H9 (cell line): ENCODE data around the gene NRXN2. TPM values are rescaled to one million over a fixed set of nuclear protein-coding genes. Genes with fewer than 3 reads are reported as not detected.

Source experiments
- DNase-seq: peaks from one replicate; pipeline ENCODE4 v3.0.0-alpha.2; 2017
- H2AFZ ChIP-seq: one replicate; pipeline ENCODE4 v1.6.1; 2013; ENCODE audit warnings: mild to moderate bottlenecking, low read length, control low read depth, moderate library complexity
- H2AK5ac ChIP-seq: 2 replicates; pipeline ENCODE4 v1.6.1; 2013; ENCODE audit warnings: low read length, control low read depth, mixed read lengths; ENCODE audit not compliant: insufficient read length
- H2BK120ac ChIP-seq: one replicate; pipeline ENCODE4 v1.6.1; 2013; ENCODE audit warnings: low read depth, mild to moderate bottlenecking, low read length, control low read depth, inconsistent platforms; ENCODE audit not compliant: poor library complexity, severe bottlenecking
- H2BK12ac ChIP-seq: 2 replicates; pipeline ENCODE4 v1.6.1; 2013; ENCODE audit warnings: low read length, control low read depth, mixed read lengths, low read depth; ENCODE audit not compliant: insufficient read length
- H2BK15ac ChIP-seq: 2 replicates; pipeline ENCODE4 v1.6.1; 2013; ENCODE audit warnings: low read depth, low read length, control low read depth
- H2BK20ac ChIP-seq: one replicate; pipeline ENCODE4 v1.6.1; 2013; ENCODE audit warnings: low read depth, mild to moderate bottlenecking, low read length, control low read depth, inconsistent platforms; ENCODE audit not compliant: poor library complexity, severe bottlenecking
- H2BK5ac ChIP-seq: 2 replicates; pipeline ENCODE4 v1.6.1; 2013; ENCODE audit warnings: low read length, control low read depth, mixed read lengths; ENCODE audit not compliant: insufficient read length
- H3K14ac ChIP-seq: 2 replicates; pipeline ENCODE4 v1.6.1; 2013; ENCODE audit warnings: low read length, control low read depth; ENCODE audit not compliant: insufficient read depth
- H3K18ac ChIP-seq: 2 replicates; pipeline ENCODE4 v1.6.1; 2013; ENCODE audit warnings: low read depth, mild to moderate bottlenecking, mixed read lengths, low read length, control low read depth; ENCODE audit not compliant: insufficient read length
- H3K23ac ChIP-seq: 2 replicates; pipeline ENCODE4 v1.6.1; 2013; ENCODE audit warnings: low read length, control low read depth, mixed read lengths, low read depth; ENCODE audit not compliant: insufficient read length
- H3K23me2 ChIP-seq: 2 replicates; pipeline ENCODE4 v1.6.1; 2013; ENCODE audit warnings: low read depth, mild to moderate bottlenecking, mixed read lengths, low read length, control low read depth; ENCODE audit not compliant: insufficient read length, poor library complexity, severe bottlenecking
- H3K27ac ChIP-seq: 2 replicates; pipeline ENCODE4 v1.5.1; 2013; ENCODE audit warnings: low read length, control low read depth, mixed read lengths, low read depth; ENCODE audit not compliant: insufficient read length
- H3K27me3 ChIP-seq: 2 replicates; pipeline ENCODE4 v1.6.1; 2013; ENCODE audit warnings: low read length, control low read depth, inconsistent platforms; ENCODE audit not compliant: insufficient read depth
- H3K4ac ChIP-seq: 2 replicates; pipeline ENCODE4 v1.6.1; 2013; ENCODE audit warnings: low read depth, mild to moderate bottlenecking, control low read depth, inconsistent platforms, low read length, moderate library complexity
- H3K4me1 ChIP-seq: 2 replicates; pipeline ENCODE4 v1.6.1; 2013; ENCODE audit warnings: low read length, control low read depth, inconsistent platforms; ENCODE audit not compliant: insufficient read depth
- H3K4me2 ChIP-seq: 2 replicates; pipeline ENCODE4 v1.6.1; 2013; ENCODE audit warnings: low read length, control low read depth, mixed read lengths; ENCODE audit not compliant: insufficient read length, insufficient read depth
- H3K56ac ChIP-seq: 2 replicates; pipeline ENCODE4 v1.6.1; 2013; ENCODE audit warnings: low read depth, mild to moderate bottlenecking, mixed read lengths, low read length, control low read depth; ENCODE audit not compliant: insufficient read length
- H3K79me1 ChIP-seq: 2 replicates; pipeline ENCODE4 v1.6.1; 2013; ENCODE audit warnings: low read depth, mild to moderate bottlenecking, moderate library complexity, low read length, control low read depth, inconsistent platforms; ENCODE audit not compliant: insufficient read depth, poor library complexity, severe bottlenecking
- H3K79me2 ChIP-seq: 2 replicates; pipeline ENCODE4 v1.6.1; 2013; ENCODE audit warnings: low read length, control low read depth, inconsistent platforms; ENCODE audit not compliant: insufficient read depth
- H3K9ac ChIP-seq: 2 replicates; pipeline ENCODE4 v1.6.1; 2013; ENCODE audit warnings: low read length, control low read depth, mixed read lengths; ENCODE audit not compliant: insufficient read length; ENCODE audit errors: extremely low read depth
- H3K9me3 ChIP-seq: one replicate; pipeline ENCODE4 v1.6.1; 2013; ENCODE audit warnings: low read depth, low read length, inconsistent platforms; ENCODE audit not compliant: control insufficient read depth
- H3T11ph ChIP-seq: one replicate; pipeline ENCODE4 v1.6.1; 2013; ENCODE audit warnings: mild to moderate bottlenecking, low read length, control low read depth, inconsistent platforms
- H4K20me1 ChIP-seq: one replicate; pipeline ENCODE4 v1.6.1; 2013; ENCODE audit not compliant: control insufficient read depth, insufficient read length, insufficient read depth
- H4K5ac ChIP-seq: 2 replicates; pipeline ENCODE4 v1.6.1; 2013; ENCODE audit warnings: low read depth, mild to moderate bottlenecking, mixed read lengths, low read length, control low read depth; ENCODE audit not compliant: insufficient read length
- H4K8ac ChIP-seq: replicated peaks from 2 replicates; pipeline ENCODE4 v1.6.1; 2013; ENCODE audit warnings: low read length, control low read depth, mixed read lengths, low read depth; ENCODE audit not compliant: insufficient read length
- H4K91ac ChIP-seq: 2 replicates; pipeline ENCODE4 v1.6.1; 2013; ENCODE audit warnings: low read depth, mild to moderate bottlenecking, moderate library complexity, mixed read lengths, low read length, control low read depth; ENCODE audit not compliant: insufficient read length
- H3K27ac Mint-ChIP-seq, 3 experiments: 2 replicates in 2 of 3; 3 replicates in 1 of 3; pipeline ENCODE4 v1.8.0; 2020 to 2021; ENCODE audit warnings: mixed read lengths in 3 of 3, mild to moderate bottlenecking in 1 of 3, moderate library complexity in 1 of 3
- H3K27me3 Mint-ChIP-seq: 2 replicates; pipeline ENCODE4 v1.8.0; 2021; ENCODE audit warnings: low read depth, mild to moderate bottlenecking, moderate library complexity, mixed read lengths
- H3K36me3 Mint-ChIP-seq, 3 experiments: 2 replicates in 2 of 3; 3 replicates in 1 of 3; pipeline ENCODE4 v1.8.0; 2020 to 2021; ENCODE audit warnings: low read depth in 3 of 3, mixed read lengths in 3 of 3; ENCODE audit not compliant: insufficient read depth in 1 of 3
- H3K4me1 Mint-ChIP-seq, 2 experiments: 2 replicates each; pipeline ENCODE4 v1.8.0; 2020; ENCODE audit warnings: mixed read lengths in 2 of 2
- H3K4me3 Mint-ChIP-seq, 2 experiments: 2 replicates in 1 of 2; 3 replicates in 1 of 2; pipeline ENCODE4 v1.8.0; 2020 to 2021; ENCODE audit warnings: mild to moderate bottlenecking in 2 of 2, mixed read lengths in 2 of 2, moderate library complexity in 1 of 2
- H3K9me3 Mint-ChIP-seq, 2 experiments: 2 replicates in 1 of 2; 3 replicates in 1 of 2; pipeline ENCODE4 v1.8.0; 2020; ENCODE audit warnings: mild to moderate bottlenecking in 2 of 2, mixed read lengths in 2 of 2, moderate library complexity in 1 of 2
- CTCF ChIP-seq: fragments of 200-600 bp; sonication (generic); conservative IDR thresholded peaks from 3 replicates; pipeline ENCODE4 v1.8.0; 2021; ENCODE audit warnings: antibody characterized with exemption, mild to moderate bottlenecking
- WGBS: extraction: QIAGEN DNeasy Blood & Tissue Kit; methylation state at CpG from one replicate; pipeline ENCODE4 v1.1.7; 2013; ENCODE audit warnings: missing lambda C conversion rate, low lambda C conversion rate, mixed read lengths; ENCODE audit not compliant: insufficient read length; ENCODE audit errors: extremely low coverage; 5-methylcytosine and 5-hydroxymethylcytosine counted together
- total RNA-seq: library from RNA; stranded (reverse); gene quantifications from 2 replicates; pipeline ENCODE4 v1.2.1, GENCODE V29; 2021

The NRXN2 gene
- total RNA-seq, 1 experiment from 2014 or later, result 3.9 TPM

GRCh38 chr11:64592656-64593055 lies 130.3 kb downstream of the NRXN2 start:
- Histone ChIP-seq H2AK5ac (no peak overlapping the region), H4K91ac (no peak overlapping the region), H3K23ac (no peak overlapping the region), H3T11ph (no peak overlapping the region), H2BK5ac (no peak overlapping the region), H4K8ac (no peak overlapping the region), H3K14ac (no peak overlapping the region), H2BK15ac (no peak overlapping the region), H3K4me2 (no peak overlapping the region), H2AFZ (no peak overlapping the region), H4K5ac (no peak overlapping the region), H3K4me1 (no peaks in the 10 kb centered on the region), H3K9ac (no peak overlapping the region), H2BK12ac (no peak overlapping the region), H3K79me1 (no peaks in the 10 kb centered on the region), H2BK20ac (no peak overlapping the region), H3K23me2 (no peaks in the 10 kb centered on the region), H3K27me3 (no peaks in the 10 kb centered on the region), H4K20me1 (no peaks in the 10 kb centered on the region), H3K79me2 (no peaks in the 10 kb centered on the region), H3K18ac (no peak overlapping the region), H3K9me3 (no peaks in the 10 kb centered on the region), H3K56ac (no peak overlapping the region), H3K27ac (no peak overlapping the region), H3K4ac (no peak overlapping the region), H2BK120ac (no peak overlapping the region)
- no peak for DNase-seq
- H3K9me3 Mint-ChIP-seq, result peaks cover 9 to 15% of the 10 kb centered on the region in 2 experiments
- no CpG with 5 or more reads among the region's 9 CpGs for WGBS
- no peak overlapping the region for H3K27ac Mint-ChIP-seq
- H3K36me3 Mint-ChIP-seq, result no peaks in the 10 kb centered on the region; a peak in 2 of 7 replicates
- H3K4me3 Mint-ChIP-seq, result no peak overlapping the region
- H3K4me1 Mint-ChIP-seq, result no peaks in the 10 kb centered on the region
- peaks cover 33% of the 10 kb centered on the region for H3K27me3 Mint-ChIP-seq
- no peak for TF ChIP-seq CTCF
